ENCODE data around the gene CCSER1.
"Not testable (repeated sequence)": the region's sequence is repeated elsewhere in the genome, so short reads cannot be mapped to it uniquely, and the experiment has no call there.

CCSER1 gene

DNA sequence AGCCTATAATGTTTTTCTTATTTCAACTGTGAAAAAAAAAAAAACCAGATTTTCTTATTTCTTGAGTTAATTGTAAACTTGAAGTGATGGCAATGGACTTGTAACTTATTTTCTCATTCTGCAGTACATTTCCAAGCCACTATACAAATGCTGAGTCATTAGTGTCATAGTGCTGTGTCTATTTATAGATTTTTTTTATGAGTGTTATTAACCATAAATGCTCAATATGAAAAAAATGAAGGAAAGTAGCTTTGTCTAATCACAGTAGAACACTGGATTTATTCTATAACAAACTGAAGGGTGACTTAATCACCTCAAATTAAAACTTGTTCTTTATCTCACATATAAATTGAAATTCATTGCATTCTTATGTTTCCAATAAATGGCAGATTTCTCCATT, 718.6 kb downstream of the CCSER1 start:
- DNase-seq = no peak

DNA sequence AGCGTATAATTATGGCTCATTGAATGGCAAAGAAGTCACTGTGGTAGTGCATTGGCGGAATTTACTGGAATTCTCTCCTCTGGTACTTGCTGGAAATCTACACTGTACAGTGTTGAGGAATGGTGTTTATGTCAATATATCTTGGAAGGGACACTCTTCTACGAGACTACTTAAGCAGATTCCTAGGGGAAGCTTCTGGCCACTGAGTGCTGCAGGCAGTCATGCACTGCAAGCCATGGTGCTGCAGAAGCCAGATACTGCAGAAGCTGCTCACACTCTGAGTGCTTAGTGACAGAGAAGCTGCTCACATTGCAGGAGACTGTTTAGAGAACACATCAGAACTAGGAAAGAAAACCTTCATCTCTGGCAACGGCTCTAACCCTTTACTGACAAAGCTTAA, 725.0 kb downstream of the CCSER1 start:
- no peak for DNase-seq

DNA sequence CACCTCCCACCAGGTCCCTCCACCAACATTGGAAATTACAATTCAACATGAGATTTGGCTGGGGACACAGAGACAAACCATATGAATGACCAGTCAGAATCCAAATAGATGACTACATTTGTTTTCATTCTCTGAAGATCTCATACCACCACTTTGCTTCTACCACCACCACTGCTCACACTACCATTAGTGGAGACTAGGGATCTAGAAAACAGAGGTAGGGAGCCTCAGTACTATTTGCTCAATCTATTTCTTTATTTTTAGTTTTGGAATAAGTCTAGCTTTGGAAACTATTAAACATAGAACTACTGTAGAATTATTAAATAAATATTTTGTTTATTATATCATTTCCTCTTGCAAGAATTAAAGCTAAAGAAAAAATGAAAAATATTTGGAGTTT, 727.9 kb downstream of the CCSER1 start:
- DNase-seq = no peak

DNA sequence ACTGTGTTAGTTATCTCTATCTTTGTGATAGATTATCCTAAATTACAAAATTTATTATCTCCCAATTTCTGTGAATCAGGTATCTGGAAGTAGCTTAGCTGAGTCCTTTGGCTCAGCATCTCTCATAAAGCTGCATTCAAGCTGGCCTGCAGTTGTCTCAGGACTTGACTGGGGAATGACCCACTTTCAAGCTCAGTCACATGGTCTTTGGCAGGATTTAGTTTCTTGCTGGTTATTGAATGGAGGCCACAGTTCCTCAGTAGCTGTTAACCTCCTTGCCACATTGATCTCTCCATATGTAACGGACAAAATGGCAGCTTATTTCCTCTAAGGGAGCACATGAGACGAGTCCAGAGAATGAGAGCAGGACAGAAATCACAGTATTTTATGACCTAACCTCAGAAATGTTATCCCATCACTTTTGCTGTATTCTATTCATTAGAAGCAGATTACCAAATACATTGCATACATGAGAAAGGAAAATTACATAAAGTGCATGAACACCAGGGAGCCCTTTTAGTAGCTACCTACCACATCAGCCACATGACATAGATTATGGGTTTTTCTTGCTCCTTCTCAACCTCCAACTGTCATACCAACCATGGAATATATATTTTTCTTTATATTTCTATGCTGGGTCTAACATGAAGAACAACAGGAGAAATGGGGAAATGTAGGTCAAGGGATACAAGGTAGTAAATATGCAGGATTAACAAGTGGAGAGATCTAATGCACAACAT, 730.1 kb downstream of the CCSER1 start:
- no peak for DNase-seq

DNA sequence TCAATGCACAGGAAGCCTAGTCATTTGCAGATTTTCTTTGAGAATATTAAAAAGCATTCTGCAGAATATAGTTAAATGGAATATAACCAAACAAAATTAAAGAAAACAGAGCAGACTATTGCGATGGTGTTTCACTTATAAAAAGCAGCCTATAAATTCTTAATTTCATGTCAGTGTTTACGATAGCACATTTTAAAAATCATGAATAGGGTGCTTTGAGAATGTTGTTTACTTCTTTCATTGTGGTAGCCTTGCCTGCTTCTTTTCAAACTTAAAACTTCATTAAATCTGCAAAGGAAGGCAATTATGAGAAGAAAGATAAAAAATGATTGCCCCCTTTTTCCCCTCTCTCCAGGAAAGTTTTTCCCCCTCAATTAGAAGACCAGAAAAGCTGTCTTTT, 748.6 kb downstream of the CCSER1 start:
- DNase-seq = no peak

DNA sequence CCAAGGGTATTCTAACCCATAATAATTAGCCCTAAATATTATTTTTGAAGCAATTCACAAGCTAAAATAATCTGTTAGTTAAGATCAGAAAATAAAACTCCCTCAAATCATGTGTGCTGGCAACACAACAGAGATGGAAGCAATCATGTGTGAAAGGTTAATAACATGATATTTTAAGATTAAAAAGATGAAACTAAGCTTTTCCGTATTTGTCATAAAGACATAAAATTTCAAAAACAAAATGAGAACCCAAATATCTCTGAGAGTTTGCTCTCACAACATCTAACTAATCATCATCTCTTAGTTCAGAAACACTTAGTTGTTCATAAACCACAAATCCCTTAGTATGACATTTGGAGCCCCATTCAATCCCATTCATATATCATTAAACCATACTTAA, 749.1 kb downstream of the CCSER1 start:
- DNase-seq = no peak

DNA sequence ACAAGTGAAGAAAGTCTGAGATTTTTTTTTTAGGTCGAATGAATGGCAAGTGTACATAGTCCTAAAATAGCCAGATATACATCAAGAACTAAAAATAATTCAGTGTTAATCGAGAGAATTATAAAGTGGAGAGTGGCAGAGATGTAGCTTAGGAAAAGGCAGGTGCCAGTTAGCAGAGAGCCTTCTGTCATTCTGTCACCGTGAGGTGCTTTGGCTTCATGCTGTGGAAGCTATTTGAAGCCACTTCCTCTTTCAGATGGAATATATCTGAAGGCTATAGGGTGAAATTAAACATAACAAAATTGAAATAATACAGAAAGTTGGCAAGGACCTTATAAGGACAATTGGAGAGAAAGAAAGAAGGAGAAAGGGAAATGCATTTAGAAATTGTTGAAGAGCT, 756.3 kb downstream of the CCSER1 start:
- no peak for DNase-seq

DNA sequence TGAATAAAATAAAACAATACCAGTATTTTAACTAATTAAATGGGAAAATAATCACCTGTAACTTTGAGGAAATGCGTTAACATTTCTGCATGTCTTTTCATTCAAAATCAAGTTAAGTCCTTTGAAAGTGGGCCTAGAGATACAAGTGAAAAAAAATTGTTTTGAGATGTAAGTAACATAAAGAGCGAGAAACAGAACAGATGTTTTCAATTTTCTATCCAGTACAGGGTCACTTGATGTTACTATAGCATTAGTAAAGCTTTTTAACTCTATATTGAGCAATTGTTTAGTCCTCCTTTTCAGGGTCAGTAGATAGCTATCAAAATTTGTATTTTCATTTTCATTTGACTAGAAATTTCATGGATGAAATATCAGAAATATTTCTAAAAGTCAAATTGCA, 761.4 kb downstream of the CCSER1 start:
- no peak for DNase-seq

DNA sequence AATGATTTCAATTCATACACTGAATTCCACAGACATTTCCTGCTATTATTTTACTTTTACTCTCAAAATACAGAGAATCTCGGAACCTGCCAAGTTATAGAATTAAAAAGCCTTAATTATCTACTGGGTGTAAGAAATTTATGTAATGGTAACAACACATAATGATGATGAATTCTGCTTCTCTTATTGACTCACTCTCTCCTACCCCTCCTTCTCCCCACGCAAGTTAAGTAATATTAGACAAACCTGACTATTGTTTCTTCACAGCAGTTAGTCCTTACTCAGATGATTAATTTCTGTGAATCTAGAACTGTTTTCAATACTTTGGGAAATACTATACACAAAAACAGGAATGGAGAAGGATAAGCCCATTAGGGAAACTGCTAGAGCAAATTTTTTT, 762.0 kb downstream of the CCSER1 start:
- DNase-seq = no peak

DNA sequence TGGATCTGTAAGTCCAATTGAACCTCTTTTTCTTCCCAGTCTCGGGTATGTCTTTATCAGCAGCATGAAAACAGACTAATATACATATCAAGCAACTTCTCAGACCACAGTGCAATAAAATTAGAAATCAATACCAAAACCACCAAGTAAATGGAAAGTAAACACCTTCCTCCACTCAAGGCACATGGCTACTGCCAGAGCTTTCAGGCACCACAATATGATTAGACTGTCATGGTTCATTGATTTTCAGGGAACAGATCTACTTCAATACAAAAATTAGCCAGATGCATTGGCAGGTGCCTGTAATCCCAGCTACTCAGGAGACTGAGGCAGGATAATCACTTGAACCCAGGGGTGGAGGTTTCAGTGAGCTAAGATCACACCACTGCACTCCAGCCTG, 776.2 kb downstream of the CCSER1 start:
- DNase-seq = not testable (repeated sequence)

DNA sequence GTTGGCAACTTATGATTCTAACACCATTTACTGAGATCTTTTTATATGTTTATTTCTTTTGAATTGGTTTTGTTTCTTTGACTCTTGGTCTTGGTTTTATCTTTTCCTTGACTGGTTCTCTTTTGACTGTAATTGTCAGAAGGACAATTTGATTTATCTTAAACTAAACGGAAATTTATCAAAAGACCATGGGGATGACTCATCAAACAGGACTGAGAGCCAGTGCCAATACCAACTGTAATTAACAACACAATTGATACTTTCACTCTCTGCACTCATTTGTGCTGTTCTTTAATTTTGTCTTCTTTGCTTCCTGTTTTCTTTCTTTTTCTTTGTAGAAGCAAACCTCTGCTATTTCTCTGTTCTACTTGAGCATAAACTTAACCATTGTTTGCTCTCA, 776.8 kb downstream of the CCSER1 start:
- no peak for DNase-seq

DNA sequence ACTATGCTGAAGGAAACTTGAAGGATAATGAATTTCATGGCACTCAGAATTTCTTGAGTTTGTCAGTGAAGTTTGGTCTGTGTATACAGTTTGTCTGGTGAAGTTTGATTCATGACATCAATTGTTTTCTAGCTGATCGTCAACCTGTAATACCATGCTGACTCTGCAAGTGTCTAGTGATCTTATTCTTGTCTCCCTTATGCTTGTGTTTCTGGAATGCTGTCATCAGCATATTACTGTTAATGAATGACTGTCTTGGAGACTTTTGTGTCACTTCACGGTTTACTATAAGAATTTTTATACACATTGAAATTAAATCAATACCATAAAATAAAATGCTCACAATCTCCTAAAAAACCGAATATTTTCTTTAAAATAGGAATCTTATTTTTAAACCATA, 779.0 kb downstream of the CCSER1 start:
- DNase-seq = no peak

DNA sequence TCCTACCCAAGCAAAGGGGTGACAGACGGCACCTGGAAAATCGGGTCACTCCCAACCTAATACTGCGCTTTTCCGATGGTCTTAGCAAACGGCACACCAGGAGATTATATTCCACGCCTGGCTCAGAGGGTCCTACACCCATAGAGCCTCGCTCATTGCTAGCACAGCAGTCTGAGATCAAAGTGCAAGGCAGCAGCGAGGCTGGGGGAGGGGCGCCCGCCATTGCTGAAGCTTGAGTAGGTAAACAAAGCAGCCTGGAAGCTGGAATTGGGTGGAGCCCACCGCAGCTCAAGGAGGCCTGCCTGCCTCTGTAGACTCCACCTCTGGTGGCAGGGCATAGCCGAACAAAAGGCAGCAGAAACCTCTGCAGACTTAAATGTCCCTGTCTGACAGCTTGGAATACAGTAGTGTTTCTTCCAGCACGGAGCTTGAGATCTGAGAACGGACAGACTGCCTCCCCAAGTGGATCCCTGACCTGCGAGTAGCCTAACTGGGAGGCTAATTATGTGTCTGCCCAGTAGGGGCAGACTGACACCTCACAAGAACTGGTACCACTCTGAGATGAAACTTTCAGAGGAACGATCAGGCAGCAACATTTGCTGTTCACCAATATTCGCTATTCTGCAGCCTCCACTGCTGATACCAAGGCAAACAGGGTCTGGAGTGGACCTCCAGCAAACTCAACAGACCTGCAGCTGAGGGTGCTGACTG, 784.7 kb downstream of the CCSER1 start:
- not testable (repeated sequence) for DNase-seq

DNA sequence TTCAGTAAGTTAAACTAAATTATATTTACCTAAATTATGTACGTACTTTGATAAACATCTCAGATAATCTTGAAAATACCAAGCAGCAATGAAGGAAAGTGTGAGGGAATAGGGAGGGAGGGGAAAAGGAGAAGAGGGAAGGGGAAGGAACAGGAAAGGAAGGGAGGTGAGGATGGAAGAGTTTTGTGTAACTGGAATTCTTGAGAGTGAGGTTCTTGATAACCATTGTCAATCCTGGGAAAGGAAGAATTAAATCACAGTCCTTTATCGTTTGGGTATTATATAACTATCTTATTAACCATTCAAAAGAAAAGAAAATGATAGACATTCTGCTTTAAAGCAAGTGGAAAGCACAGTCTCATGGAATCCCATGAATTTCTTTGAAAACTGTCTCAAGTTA, 795.0 kb downstream of the CCSER1 start:
- DNase-seq = no peak

DNA sequence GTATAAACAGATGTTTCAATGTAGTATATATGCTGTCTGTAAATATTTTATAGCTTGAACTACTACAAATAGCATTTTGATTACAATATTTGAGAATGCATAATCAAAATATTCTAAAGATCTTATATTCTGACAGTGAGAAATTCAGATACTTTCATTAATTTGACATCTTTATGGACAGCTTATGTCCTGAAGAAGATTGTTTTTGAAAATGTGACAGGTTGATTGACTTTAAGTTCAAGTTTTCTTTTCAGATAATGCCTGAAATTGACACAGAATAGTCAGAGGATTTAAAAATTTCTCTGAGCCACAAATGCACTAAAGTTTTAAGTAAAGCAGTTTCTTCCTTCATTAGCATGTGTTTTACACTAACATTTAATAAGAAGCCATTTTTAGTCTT, 799.8 kb downstream of the CCSER1 start:
- DNase-seq = no peak

DNA sequence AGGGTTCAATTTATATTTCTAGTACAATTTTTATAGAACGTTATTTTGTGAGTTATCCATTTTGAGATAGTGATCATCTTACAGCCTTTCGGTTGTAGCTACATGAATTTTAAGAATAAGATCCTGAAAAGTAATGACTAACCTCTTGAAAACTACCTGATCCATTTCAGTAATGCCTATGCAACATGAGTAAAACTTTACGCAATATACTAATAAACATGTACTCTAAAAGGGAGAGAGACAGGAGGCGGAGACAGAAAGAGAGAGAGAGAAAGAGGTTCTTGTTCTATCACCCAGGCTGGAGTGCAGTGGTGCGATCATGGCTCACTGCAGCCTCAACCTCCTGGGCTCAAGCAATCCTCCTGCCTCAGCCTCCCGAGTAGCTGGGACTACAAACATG, 816.1 kb downstream of the CCSER1 start:
- DNase-seq = no peak

DNA sequence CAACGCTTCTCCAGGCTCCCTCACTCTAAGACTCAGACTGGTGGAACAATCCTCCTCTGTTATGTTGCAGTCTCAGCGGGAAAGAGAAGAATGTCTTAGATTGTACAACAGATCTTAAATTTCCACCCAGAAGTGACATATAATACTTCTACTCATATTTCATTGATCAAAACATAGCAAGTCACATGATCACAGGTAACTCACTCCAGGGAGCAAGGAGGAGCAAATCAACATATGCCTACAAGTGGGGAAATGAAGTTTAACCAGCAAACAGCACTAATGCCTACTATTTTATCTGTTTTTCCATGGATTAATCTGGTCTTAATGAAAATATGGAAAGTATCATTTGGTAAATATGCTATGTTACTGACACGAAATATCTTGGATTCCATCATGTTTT, 819.8 kb downstream of the CCSER1 start:
- DNase-seq = no peak

DNA sequence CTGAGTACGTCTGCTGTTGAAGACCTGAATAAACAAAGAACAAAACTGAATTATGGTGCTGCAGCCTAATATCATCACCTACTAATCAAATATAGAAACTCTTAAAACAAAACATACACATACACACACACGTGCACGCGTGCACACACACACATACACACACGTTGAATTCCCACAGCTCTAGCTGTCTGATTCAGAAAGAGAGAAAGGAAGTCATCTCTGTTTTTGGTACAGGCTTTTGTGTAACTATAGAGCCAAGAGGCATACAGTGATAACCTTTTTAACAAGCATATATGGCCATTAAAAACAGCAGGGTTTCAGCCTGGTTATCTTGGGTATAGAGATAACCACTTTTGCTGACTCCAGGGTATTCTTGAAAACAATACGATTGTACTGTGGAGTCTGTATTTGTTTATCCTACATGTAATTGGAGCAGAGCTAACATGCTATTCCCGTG, 823.2 kb downstream of the CCSER1 start:
- DNase-seq = no peak

DNA sequence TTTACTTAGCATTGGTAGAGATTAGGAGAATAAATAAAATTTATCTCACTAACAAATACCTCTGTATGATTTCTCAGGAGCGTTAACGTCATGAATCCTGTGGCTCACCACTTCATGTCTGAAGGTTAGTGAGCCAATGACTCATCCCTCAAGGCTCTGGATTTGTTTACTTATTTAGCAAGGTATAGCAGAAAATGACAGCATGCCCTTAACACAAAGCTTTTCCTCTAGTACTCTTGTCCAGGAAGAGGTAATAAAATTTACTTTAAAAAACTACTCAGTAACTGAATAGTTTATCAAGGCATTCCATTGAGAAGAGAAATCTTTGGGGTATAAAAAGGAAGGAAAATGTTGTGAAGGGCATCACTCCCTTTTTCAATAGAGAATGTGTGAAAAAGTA, 823.8 kb downstream of the CCSER1 start:
- no peak for DNase-seq

DNA sequence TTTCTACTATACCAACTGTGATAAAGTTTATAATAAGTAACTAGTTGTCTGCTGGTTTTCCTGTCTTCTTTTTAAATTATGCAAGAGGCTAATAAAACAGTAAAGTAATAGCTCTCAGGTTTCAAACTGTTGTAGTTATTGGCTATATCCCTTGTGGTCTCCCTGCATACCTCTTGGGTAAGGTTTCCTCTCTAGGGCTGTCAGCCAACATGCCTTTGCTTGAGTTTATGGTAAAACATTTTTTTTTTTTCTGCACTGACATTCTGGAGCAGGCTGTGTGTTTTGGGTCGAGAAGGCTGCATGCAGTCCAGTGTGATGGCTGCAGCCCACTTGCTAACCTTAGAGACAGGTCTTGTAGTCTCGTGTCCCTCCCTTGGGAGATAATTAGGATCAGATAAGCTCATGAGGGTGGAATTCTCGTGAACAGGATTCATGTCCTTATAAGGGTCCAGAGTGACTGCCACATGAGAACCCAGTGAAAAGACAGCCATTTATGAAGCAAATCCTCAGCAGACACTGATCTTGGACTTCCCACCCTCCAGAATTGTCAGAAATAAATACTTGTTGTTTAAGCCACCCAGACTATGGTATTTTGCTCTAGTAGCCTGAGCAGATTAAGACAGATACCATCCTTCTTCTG, 831.2 kb downstream of the CCSER1 start:
- no peak for DNase-seq

DNA sequence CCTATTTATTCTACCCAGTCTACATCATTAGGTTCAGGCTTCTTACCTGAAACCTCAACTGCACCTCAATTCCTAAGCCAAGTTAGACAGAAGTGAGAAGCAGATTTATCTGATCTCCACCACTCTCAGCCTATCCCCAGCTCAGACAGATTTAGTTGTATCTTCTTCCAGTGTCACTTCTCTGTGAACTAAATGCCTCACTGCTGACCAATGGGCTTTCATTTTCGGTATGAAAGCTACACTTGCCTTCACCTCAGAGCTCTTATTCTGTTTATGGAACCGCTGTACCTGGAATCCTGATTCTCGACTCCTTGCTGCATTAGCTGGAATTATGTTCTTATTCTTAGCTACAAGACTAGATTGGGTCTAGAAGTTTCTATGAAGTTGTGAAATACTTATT, 833.2 kb downstream of the CCSER1 start:
- DNase-seq = no peak

DNA sequence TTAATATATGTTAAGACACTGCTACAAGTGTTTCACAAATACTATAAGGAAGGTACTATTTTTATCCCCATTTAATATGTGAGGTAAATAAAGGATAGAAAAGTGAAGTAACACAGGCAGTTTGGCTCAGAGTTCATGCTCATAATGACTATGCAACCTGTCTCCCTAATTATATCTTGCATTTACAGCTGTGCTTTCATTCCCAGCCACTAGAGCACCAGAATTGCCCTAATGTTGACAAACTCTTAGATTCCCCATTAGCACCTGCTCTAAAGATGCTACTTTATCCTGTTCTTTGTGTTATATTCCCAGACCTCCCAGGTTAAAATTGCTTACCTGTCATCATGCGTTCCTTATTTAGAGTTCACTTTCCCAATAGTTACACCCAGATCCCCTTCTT, 833.6 kb downstream of the CCSER1 start:
- no peak for DNase-seq

DNA sequence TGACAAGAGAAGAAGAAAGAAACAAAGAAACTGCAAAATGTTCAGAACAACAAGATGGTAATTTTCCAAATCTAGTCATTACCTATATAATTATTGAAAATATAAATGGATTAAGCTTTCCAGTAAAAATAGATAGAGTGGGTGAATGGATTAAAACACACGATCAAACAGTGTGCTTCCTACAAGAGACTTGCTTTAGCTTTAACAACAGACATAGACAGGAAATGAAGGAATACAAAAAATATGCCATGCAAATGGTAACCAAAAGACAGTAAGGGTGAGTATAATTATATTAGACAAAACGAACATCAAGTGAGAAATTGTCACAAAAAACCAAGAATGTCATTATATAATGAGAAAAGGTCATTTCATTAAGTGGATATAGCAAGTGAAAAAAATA, 842.8 kb downstream of the CCSER1 start:
- DNase-seq = no peak

DNA sequence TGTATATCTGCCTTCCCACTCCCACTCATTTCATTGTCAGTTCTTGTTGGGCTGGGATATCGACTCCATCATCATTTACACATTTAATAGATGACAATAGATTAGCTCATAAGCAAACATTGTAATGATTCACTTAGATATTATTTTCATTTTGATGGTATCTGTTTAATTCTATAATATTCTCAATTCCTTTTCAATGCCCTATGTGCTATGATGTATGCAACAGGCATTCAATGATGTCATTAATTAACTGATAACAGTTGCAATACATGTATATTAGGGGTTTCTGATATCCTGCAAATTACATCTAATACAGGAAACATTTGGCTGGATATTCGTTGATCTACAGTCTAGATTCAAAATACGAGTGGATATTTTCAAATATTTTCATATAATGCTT, 850.5 kb downstream of the CCSER1 start:
- no peak for DNase-seq
